ENCODE measurements around the gene TUBB2B.
A peak's percentile ranks its signal among the peaks of the same experiment; 100 is the strongest.

The TUBB2B gene

DNA sequence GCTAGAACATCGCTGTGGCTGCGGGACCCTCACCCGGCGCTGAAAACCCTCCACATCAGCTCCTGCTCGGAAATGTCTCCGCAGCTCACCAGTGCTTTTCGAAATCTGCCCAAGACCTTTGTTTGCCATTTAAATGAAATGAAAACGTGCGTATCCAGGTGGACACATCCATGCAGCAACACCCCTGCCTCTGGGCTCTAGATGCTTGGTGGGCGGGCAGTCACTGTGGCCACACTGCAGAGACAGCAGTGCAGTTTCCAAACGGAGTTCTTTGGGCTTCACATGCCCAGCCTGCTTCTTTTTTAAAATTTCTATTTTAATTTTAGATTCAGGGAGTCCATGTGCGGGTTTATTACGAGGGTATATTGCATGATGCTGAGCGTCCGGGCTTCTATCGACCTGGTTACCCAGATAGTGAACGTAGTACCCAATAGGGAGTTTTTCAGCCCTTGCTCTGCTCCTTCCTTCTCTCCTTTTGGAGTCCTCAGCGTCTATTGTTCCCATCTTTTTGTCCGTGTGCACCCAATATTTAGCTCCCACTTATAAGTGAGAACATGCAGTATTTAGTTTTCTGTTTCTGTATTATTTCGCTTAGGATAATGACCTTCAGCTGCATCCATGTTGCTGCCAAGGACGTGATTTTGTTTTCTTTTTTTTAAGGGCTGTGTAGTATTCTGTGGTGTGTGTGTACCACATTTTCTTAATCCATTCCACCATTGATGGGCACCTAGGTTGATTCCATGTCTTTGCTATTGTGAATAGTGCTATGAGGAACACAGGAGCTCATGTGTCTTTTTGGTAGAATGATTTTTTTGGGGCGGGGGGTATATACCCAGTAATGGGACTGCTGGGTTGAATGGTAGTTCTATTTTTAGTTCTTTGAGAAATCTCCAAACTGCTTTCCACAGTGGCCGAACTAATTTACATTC, 4.8 kb upstream of the TUBB2B start:
- DNase-seq = no peak

GRCh38 chr6:3231247-3232016, 4.0 kb upstream of the TUBB2B start:
- DNase-seq = peak; percentile 87

GRCh38 chr6:3230900-3231246, 3.4 kb upstream of the TUBB2B start:
- peak; percentile 69 for DNase-seq

DNA sequence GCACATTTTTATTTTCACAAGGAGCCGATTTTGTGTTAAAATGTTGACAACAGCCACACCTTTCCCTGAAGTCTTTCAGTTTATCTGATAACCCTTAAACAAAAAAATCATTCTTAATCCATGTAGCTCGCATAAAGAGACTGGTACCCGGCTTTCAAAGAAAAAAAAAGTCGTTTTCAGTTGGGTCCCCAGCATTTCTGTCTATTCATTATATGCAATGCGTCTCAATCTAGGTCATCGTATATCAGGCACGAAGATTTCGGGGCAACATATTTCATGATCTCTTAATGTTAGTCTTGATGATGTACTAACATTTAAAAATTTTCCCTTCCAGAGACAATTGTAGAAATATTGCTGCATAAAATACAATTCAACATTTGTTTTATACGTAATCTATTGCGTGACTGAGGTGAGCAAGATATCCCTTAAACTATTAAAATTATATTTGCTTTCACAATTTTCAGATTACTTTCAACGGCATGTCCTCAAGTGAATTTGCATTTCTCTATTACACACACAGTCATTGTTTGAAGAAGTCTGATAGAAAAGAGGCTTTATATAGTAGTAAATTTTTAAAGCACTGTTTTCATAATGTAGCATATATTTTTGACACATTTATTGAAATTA, 2.9 kb upstream of the TUBB2B start:
- no peak for DNase-seq

- DNase-seq = no peak
These were observed 2.2 kb upstream of the TUBB2B start for GRCh38 chr6:3229566-3230178.

- DNase-seq = no peak
These were observed 1.5 kb upstream of the TUBB2B start for GRCh38 chr6:3228771-3229565.

DNA sequence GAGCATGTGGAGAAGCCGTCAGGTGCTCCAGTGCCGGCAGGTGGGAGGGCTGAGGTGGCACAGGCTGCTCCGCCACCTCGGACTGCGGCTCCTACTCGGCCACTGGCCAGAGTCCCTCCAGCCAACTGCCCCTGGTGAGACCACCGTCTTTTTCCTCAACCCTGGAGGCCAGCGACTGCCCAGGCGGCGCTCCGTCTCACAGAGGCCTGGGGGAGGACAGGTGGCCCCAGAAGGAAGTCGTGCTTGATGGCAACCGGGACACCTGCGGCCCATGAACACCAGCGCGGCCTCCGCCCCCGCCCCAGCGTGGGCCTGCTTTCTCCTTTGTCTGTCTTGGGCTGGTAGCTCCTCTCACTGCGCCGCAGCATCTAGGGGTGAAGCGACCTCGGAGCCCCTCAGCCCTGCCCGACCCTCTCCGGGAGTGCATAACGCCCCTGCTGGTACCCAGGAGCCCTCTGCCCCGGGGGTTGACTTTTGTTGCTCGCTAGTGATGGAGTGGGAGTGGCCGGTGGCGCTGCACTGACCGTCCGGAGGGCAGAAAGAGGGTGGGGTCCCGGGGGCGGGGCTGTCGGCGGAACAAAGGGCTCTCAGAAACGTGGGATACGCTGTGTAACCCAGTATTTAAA, 706 bp upstream of the TUBB2B start:
- no peak for DNase-seq

DNA sequence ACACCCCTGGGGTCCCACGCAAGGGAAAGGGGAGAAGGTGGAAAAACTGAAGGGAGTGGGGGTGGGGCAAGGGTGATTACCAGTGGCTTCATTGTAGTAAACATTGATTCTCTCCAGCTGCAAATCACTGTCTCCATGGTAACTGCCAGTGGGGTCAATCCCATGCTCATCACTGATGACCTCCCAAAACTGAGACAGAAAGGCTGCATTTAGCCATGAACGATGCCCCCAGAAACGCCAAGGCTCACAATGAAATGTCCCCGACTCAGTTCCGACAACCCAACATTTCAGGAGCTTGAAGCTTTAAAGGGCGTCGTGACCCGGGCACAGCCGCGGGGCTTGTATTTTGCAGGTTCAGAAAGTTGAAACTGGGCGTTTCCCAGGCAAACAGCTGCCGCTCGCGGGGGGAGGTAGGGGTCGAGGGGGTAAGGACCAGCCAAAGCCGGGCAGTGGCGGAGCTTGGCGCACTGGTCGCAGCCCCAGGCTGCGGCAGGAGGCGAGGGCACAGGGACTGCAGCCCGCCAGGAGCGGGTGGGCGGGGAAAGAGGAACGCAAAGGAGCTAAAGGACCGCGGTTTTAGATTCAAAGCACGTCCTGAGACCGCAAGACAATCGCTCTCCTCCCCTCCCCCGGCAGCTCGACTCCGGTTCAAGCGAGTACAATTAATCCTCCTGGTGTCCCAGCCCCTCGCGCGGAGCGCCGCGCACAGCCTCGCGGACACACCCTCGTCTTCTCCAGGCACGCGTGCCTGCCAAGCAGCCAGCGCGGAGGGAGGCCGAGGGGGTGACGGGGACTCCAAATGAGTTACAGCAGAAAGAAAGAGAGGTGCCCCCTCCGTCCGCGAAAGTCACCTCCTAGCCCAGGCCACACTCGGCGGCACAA, 731 bp downstream of the TUBB2B start:
- DNase-seq = peak; percentile 68

DNA sequence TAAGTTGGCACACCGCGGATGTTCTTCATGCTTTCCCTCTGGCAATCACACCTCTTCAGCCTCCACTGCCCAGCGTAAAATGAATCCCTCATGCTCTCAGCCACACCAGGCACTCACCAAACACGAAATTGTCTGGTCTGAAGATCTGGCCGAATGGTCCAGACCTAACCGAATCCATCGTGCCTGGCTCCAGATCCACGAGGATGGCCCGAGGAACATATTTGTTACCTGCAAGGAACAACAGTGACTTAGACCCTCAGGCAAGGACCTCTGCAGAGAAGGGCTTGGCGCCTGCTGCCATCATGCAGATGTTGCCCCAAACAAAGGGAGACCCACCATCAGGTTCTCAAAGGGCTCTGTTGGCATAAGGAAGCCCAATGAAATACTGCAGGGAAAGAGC, 1.4 kb downstream of the TUBB2B start:
- DNase-seq = no peak

- no peak for DNase-seq
These were observed 4.9 kb downstream of the TUBB2B start for GRCh38 chr6:3222506-3223038.

- DNase-seq = no peak
These were observed 5.9 kb downstream of the TUBB2B start for GRCh38 chr6:3221578-3221977.

- DNase-seq = no peak
These were observed 7.1 kb downstream of the TUBB2B start for GRCh38 chr6:3220366-3220765.

- DNase-seq = no peak
These were observed 9.2 kb downstream of the TUBB2B start for GRCh38 chr6:3218266-3218665.

DNA sequence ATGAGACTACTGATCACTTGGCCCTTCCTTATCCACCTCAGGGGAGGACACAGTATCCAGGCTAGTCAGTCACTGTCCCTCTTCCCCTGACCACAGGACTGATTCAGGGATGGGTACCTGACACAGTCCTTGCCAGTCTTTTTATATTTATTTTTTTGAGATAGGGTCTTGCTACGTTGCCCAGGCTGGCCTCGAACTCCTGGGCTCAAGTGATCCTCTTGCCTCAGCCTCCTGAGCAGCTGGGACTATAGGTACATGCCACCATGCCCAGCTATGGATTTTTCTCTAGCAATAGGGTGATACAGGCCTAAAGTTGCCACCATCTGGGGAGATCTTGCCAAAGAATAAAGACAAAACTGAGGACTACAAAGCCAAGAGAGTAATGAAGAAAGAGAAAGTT, 10.2 kb downstream of the TUBB2B start:
- no peak for DNase-seq

GRCh38 chr6:3214898-3215297, 12.6 kb downstream of the TUBB2B start:
- no peak for DNase-seq

DNA sequence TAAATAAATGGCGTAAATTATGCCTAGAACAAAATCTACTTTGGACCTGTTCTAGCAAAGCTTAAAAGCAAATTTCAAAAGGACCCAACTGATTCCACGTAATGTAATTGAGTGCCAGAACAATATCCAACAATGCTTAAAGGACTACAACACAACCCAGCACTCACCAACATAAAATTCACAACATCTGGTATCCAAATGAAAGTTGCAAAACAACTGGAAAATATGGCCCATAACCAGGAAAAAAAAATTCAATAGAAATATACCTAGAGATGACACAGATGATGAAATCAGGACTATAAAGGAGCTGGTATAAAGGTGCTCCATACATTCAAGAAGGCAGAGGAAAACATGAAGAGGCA, 14.1 kb downstream of the TUBB2B start:
- no peak for DNase-seq

GRCh38 chr6:3212261-3212660, 15.2 kb downstream of the TUBB2B start:
- DNase-seq = no peak

GRCh38 chr6:3211681-3212080, 15.8 kb downstream of the TUBB2B start:
- DNase-seq = no peak

- DNase-seq = no peak
These were observed 17.3 kb downstream of the TUBB2B start for GRCh38 chr6:3210024-3210610.
